HG02759 (cell line): ENCODE results near the gene NLRP10.

Source experiments
- ATAC-seq: cut with Tn5 transposase; IDR thresholded peaks from one replicate; pipeline ENCODE4 v1.9.1; 2021; ENCODE audit warnings: mild to moderate bottlenecking, moderate library complexity; ENCODE audit not compliant: unreplicated experiment

NLRP10 gene

GRCh38 chr11:7977232-7977917, 12.1 kb upstream of the NLRP10 start:
- ATAC-seq = no peak

DNA sequence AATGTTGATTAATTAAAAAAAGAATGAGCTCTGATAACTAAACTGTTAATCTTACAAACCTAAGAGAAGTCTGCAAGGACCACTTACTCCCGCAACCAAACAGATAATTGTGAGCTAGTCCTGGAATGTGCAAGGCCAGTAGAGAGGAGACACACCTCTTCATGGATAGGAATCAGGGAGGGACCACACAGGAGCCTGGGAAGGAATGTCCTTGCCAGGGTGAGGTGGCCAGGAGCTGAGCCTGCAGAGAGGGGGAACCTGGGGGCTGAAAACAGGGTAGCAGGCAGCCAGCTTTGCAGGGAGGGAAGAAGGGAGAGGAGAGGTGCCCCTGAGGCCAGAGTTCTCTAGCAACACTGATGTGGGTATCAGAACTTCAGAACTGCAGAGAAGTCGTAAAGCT, 9.4 kb upstream of the NLRP10 start:
- ATAC-seq = no peak

- ATAC-seq = no peak
These were observed 7.8 kb upstream of the NLRP10 start for GRCh38 chr11:7973011-7973410.

- no peak for ATAC-seq
These were observed 6.6 kb upstream of the NLRP10 start for GRCh38 chr11:7971846-7972245.

DNA sequence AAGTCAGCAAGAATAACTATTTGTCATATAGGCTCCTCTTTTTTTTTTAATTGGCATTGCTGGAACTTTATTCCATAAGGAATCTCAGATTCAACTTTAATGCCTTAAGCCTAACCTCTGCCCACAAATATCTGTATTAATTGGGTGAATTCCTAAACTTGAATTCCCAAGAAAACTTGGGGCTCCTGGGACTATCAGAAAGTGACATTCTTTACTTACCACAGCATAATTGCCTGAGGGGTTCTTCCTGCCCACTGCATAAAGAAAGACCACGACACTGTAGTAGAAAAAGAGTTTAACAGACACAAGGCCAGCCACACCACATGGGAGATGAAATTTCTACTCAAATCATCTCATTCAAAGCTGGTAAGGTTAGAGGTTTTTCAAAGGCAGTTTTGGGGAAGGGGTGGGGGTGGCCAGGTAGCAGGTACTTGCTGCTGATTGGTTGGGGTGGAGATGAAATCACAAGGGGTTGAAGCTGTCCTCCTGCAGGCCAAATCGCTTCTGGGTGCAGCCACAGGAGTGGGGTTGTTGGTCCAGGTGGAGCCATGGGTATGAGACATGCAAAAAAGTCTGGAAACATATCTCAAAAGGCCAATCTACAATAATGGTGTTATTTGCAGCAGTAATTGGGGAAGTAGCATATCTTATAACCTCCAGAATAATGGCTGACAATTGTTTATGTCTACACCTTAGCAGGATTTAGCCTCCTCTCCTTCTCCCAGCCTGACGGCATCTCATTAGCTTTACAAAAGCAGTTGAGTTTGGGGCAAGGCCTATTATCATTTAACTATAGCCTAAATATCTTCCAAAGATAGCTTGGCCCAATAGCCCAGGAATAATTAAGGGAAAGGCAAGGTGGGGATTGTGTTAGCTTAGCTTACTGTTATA, 4.8 kb upstream of the NLRP10 start:
- no peak for ATAC-seq

GRCh38 chr11:7968686-7969085, 3.4 kb upstream of the NLRP10 start:
- no peak for ATAC-seq

DNA sequence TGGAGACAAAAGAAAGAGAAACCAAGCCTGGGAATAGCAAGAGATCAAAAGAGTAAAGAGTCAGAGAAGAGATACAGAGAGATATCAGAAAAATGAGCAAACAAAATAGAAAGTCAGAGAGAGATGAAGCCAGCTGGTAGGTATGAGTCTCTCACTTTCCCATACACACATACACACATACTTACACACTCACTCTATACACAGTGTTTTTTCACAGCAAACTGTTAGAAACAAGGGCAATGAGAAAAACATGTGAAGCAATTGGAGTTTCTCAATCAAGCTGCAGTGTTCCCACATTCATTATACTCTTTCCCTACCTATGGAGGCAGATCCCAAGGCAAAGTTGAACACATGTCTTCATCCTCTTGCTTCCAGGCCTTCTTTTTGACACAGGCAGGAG, 2.6 kb upstream of the NLRP10 start:
- no peak for ATAC-seq

GRCh38 chr11:7967097-7967496, 1.9 kb upstream of the NLRP10 start:
- ATAC-seq = no peak

- ATAC-seq = no peak
These were observed 374 bp downstream of the NLRP10 start for GRCh38 chr11:7964873-7965272.

DNA sequence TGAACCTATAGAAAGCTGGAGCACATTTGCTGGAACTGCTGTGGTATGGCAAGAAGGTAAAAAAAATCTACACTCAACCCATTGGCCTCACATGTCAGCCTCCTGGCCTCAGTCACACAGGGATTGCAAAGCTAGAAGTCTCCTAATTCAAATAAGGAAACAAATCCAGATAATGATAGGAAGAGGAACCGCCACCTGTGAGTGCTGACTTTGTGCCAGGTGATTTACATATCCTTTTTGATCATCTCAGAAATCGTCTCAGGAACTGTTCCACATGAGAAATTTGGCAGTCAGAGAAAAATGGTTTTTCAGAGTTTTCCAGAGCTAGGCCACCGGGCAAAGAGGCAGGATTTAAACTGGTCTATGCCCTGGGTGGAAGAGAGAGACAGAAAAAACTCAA, 986 bp downstream of the NLRP10 start:
- ATAC-seq = no peak

- ATAC-seq = no peak
These were observed 10.1 kb downstream of the NLRP10 start for GRCh38 chr11:7955191-7955590.

GRCh38 chr11:7949934-7950333, 15.3 kb downstream of the NLRP10 start:
- ATAC-seq = no peak

- no peak for ATAC-seq
These were observed 21.1 kb downstream of the NLRP10 start for GRCh38 chr11:7944123-7944522.

DNA sequence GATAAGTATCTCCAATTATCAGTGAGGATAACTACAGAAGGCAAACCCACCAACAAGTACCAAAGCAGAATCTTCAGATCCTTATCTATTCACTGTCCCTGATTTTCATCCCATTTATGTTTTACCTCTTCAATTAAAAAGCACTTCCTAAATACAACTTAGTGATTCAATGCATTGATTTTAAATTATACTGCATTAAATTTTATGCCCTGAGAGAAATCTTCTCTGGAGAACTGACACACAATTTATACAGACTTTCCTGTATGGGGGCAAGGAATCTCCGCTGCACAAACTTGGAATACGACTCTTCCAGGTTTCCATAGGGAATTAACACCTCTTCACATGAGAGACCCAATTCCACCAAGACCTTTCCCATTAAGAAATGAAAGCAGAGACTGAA, 23.6 kb downstream of the NLRP10 start, which contains the start of gene OR10A3:
Gene OR10A3 (minus strand): TSS at position 101 of the 400 bp plus-strand sequence. CDS start 2,188 bp downstream, outside the sequence.
- ATAC-seq = no peak

- ATAC-seq = no peak
These were observed 24.1 kb downstream of the NLRP10 start for GRCh38 chr11:7941146-7941545.

DNA sequence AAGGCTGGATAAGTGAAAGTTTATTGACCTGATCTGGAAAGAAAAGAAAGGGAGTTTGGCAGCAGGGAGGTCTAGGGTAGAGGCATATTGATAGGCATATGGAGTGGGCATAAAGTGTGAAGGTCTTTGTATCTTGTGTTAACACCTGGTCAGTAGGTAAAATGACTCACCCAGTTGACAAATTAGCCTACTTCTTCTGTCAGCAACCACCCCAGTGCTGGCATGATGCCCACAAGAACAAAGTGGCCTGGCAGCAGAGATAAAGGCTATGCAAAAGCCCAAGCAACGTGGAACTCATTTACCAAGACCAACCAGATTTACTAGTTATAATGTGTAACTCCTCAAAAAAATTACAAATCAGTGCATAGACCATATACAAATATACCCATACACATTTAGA, 28.6 kb downstream of the NLRP10 start:
- no peak for ATAC-seq

DNA sequence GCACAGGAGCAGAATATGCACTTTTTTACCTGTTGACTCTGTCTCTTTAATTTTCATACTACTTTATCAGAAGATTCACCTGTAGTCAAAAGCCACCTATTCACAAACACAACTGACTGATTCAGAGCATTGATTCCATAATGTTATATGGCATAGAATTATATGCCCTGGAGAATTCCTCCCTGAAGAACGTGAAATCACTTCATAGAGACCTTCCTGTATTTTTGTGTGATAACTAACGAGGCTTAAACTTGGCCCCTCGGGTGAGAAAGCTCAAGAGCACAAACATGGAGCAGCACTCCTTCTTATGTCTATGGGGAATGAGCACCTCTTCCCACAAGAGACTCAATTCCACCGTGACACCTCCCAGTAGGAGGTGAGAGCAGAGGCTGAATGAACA, 34.1 kb downstream of the NLRP10 start, which contains the start of gene OR10A6:
Gene OR10A6 (minus strand): TSS at position 101 of the 400 bp plus-strand sequence. CDS start 2,606 bp downstream, outside the sequence.
- no peak for ATAC-seq

DNA sequence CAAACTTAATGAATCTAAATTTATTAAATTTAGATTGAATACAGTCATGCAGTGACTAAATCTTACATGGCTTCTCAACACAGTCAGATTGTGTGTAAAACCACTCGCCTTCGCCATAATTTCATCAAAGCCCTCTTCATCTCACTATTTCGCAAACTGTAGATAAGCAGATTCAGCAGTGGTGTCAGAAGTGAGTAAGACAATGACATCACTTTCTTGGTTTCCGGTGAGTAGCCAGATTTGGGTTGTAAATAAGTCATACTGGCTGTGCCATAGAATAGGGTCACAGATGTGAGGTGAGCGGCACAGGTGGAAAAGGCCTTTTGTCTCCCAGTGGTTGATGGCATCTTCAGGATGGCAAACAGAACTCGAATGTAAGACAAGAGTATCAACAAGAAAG, 37.6 kb downstream of the NLRP10 start:
- no peak for ATAC-seq

DNA sequence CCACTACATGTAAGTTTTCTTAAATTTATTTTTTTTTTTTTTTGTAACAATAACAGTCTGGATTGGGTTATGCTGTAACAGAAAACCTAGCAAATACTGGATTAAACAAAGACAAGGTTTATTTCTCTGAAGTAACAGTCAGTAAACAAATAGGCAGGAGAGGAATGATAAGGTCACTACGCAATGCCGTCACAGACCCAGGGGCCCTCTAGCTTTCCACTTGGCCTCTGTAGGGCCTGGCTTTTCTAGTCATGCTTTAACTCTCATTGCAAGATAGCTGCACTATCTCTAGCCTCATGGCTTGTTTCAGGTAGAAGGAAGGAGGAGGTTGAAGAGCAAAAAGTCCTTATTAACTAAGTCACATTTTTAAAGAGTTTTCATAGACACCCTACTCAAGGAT, 40.7 kb downstream of the NLRP10 start:
- no peak for ATAC-seq

DNA sequence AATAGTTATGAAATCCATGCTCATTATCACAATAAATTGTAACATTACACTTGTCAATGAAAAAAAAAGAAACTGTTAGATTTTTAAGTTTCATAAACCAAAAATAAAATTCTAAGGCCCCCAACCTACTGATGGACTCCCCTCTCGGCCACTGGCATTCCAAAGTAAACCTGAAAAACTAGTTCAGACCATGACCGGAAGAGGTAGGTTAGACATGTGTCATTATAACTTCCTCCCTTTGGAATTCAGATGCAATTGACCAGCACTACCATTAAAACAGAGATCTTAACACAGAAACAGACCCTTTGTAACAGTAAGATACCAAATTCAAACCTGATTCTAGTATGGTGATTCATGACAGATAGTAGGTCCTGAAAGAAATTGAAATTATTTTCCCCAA, 47.1 kb downstream of the NLRP10 start:
- ATAC-seq = no peak
